ENCODE results near the gene TNNI2.

Gene TNNI2

DNA sequence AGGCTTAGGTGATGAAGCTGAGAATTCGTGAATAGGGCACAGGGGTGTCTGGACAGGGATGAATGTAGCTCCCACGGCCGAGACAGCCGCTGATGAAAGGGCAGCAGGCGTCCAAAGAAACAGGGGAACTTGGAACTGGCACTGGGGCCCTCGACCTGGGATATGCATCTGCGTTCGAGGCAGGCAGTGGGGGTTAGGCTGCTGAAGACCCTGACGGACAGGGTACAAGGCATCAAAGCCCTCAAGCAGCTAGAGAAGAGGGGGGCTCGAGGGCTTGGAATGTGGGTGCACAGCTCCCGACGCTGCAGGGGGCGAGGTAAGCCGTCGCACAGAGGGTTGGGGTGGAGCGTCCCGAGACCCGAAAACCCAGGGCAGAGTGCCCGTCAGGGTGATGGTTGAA, 10.8 kb upstream of the TNNI2 start:
- no peak for DNase-seq (ENCODE audit: extremely low read depth, low read depth)
- TF ChIP-seq, protein P1, sequence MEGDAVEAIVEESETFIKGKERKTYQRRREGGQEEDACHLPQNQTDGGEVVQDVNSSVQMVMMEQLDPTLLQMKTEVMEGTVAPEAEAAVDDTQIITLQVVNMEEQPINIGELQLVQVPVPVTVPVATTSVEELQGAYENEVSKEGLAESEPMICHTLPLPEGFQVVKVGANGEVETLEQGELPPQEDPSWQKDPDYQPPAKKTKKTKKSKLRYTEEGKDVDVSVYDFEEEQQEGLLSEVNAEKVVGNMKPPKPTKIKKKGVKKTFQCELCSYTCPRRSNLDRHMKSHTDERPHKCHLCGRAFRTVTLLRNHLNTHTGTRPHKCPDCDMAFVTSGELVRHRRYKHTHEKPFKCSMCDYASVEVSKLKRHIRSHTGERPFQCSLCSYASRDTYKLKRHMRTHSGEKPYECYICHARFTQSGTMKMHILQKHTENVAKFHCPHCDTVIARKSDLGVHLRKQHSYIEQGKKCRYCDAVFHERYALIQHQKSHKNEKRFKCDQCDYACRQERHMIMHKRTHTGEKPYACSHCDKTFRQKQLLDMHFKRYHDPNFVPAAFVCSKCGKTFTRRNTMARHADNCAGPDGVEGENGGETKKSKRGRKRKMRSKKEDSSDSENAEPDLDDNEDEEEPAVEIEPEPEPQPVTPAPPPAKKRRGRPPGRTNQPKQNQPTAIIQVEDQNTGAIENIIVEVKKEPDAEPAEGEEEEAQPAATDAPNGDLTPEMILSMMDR (IDR thresholded peaks at IDR 0.05; ENCODE audit: low read depth, low read length) = no peak

- DNase-seq (ENCODE audit: extremely low read depth, low read depth) = no peak
- TF ChIP-seq, protein P1 (IDR thresholded peaks at IDR 0.05; ENCODE audit: low read depth, low read length) = no peak
These were observed 10.2 kb upstream of the TNNI2 start for GRCh38 chr11:1828542-1828941.

DNA sequence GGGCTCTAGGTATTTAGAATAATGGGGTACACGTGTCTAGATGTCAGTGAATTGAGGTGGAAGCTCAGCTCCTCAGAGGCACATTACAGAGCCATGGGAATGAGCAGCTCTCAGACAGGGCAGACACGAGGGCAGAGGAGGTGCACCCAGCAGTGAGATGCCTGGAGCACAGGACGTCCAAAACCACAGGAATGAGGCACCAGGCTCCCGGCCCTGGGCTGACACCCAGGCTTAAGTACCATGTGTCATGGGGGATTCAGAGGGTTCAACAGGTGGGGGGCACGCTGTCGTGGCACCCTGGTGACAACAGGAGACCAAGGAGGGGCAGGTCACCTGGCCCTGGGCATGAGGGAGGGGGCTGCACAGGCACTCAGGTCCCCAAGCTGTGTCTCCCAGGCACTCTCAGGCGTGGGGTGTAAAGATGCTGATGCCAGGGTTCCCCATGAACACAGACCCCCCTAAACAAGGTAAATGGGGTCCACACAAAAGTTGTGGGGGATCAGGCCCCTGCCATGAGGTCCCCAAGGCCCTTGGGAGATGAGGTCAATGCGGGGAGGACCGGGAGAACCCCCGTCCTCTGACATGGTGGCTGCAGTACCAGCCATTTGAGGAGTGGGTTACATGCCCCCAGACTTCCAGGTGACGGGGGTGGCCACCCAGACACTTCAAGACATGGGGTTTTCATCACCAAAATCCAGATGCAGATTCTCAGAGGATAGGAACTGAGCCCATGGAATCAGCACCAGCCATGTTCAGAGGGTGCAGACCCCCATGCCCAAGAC, 9.6 kb upstream of the TNNI2 start:
- TF ChIP-seq, protein P1 (IDR thresholded peaks at IDR 0.05; ENCODE audit: low read depth, low read length) = no peak
- no peak for DNase-seq (ENCODE audit: extremely low read depth, low read depth)

- DNase-seq (ENCODE audit: extremely low read depth, low read depth) = no peak
- TF ChIP-seq, protein P1 (IDR thresholded peaks at IDR 0.05; ENCODE audit: low read depth, low read length) = no peak
These were observed 8.8 kb upstream of the TNNI2 start for GRCh38 chr11:1830004-1830321.

- TF ChIP-seq, protein P1 (IDR thresholded peaks at IDR 0.05; ENCODE audit: low read depth, low read length) = no peak
- no peak for DNase-seq (ENCODE audit: extremely low read depth, low read depth)
These were observed 8.2 kb upstream of the TNNI2 start for GRCh38 chr11:1830322-1831223.

DNA sequence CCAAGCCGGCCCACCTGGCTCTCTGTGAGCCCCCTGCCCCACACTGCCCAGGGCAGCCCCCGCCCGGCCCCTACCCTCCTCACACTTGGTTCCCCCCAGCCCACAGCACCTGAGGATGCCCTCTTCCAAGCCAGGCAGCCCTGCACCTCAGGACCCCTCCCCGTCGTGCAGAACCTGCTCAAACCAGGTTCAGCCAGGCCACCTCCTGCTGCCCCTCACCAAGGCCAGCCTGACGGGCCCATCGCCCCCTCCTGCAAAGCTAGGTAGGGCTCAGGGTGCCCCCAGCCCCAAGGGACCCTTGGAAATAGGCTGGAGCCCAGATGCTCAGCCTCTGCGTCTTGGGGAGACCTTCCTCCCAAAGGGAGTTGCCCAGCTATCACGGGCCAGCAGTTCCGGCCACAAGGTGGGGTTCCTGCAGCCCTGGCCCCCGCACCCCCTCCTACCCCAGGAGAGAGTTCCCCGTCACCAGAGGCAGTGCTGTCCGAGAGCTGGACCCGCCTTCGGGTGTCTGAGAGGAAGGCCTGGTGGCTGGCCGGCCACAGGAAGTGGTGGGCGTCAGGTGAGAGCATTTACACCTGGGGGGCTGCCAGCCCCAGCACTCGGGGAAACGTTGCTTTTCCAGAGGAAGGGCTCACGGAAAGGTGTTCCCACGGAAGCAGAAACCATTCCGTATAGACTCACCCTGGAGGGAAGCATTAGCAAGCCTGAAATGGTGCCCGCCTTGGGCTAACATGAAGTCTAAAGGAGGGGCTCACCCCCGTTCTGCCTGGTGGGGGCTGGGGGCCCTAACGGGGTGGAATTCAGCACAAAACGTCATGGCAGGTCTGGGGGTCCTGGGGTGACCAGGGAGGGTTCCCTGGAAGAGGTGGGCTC, 7.2 kb upstream of the TNNI2 start:
- DNase-seq (ENCODE audit: extremely low read depth, low read depth) = no peak
- TF ChIP-seq, protein P1 (IDR thresholded peaks at IDR 0.05; ENCODE audit: low read depth, low read length) = no peak

Data from AG09319 (cell line).